NT2/D1 (cell line): Measurements from ENCODE around the gene SYNPO.

Experiments
- DNase-seq: peaks from one replicate; pipeline ENCODE4 v3.0.0-alpha.2; 2011; ENCODE audit warnings: low read depth, low spot score
- H3K27me3 ChIP-seq: 2 replicates; pipeline ENCODE4 v1.6.0; 2011; ENCODE audit warnings: mild to moderate bottlenecking; ENCODE audit not compliant: insufficient read length, insufficient read depth
- H3K36me3 ChIP-seq: 2 replicates; pipeline ENCODE4 v1.6.1; 2011; ENCODE audit warnings: mild to moderate bottlenecking, low read length, mixed read lengths; ENCODE audit not compliant: insufficient read depth, insufficient read length
- H3K4me1 ChIP-seq: 2 replicates; pipeline ENCODE4 v1.5.1; 2011; ENCODE audit not compliant: insufficient read depth, insufficient read length
- H3K4me3 ChIP-seq: 2 replicates; pipeline ENCODE4 v1.5.1; 2011; ENCODE audit warnings: low read depth; ENCODE audit not compliant: insufficient read length
- H3K9ac ChIP-seq: 2 replicates; pipeline ENCODE4 v1.6.0; 2011; ENCODE audit warnings: low read depth; ENCODE audit not compliant: insufficient read length
- H3K9me3 ChIP-seq: 2 replicates; pipeline ENCODE4 v1.5.1; 2011; ENCODE audit warnings: mild to moderate bottlenecking, low read length; ENCODE audit not compliant: insufficient read depth
- SUZ12 ChIP-seq: IDR thresholded peaks from 2 replicates; pipeline ENCODE4 v1.6.1; 2011; ENCODE audit not compliant: insufficient read length, insufficient read depth; ENCODE audit errors: extremely low read depth
- YY1 ChIP-seq: IDR thresholded peaks from 2 replicates; pipeline ENCODE4 v1.6.1; 2011; ENCODE audit not compliant: insufficient read length, insufficient read depth
- ZNF274 ChIP-seq: IDR thresholded peaks from 2 replicates; pipeline ENCODE4 v1.6.1; 2011; ENCODE audit warnings: mild to moderate bottlenecking, low read depth, low read length

SYNPO gene

DNA sequence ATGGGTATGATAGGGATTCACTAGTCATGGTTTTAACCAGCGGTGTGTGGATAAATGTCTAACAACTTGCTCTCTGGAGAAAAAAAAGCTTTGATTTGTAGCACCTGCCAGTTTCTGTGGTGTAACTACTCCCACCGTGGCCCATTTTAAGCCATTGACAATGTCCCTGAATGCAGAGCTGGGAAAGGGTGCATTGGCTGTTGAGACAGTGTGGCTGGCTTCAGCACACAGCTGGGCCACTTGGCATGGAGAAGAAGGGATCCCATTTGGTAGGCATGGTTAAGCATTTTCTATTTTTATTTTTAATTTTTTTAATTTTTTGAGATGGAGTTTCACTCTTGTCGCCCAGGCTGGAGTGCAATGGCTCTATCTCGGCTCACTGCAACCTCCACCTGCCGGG lies 31.5 kb upstream of the SYNPO start:
- Histone ChIP-seq H3K27me3 (no peaks in the 10 kb centered on the region), H3K4me3 (no peak overlapping the region), H3K36me3 (no peaks in the 10 kb centered on the region), H3K4me1 (peaks cover 4% of the 10 kb centered on the region), H3K9me3 (no peaks in the 10 kb centered on the region), H3K9ac (no peak overlapping the region)
- TF ChIP-seq YY1 (no peak), SUZ12 (no peak), ZNF274 (no peak)
- no peak for DNase-seq

DNA sequence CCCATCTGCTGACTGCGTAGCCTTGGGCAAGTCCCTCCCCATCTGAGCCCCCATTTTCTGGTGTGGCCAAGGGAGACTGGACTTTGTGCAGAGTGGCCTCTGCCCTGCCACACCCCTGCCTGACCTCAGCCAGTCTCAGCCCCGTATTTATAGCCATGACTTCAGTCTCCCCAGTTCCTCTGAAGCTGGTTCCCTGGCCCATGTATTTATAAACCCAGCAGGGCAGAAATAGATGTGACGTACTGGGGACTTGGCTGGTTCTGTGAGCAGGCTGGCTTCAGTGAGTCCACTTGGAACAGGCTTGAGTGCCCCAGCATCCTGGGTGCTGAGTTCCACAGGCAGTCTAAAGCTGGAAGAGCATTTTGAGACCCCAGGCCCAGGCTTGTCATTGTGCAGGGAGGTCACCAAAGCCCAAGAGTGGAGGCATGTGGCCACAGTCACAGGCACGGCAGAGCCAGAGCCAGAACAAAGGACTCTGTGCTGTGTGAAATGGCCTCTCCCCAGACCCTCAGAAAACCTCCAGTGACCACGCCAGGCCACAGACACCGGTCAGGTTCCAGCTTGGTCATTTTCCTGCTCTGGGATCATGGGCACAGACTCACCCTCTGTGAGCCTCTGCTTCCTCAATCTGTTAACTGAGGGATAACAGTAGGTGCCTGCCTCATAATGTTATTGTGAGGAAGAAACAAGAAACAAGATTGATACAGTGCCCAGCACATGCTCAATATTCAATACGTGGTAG lies 30.4 kb upstream of the SYNPO start:
- DNase-seq = no peak
- TF ChIP-seq ZNF274 (no peak), SUZ12 (no peak), YY1 (no peak)
- H3K9me3 ChIP-seq = no peaks in the 10 kb centered on the region
- no peak overlapping the region for H3K4me3 ChIP-seq
- peaks cover 3% of the 10 kb centered on the region for H3K27me3 ChIP-seq
- H3K36me3 ChIP-seq = no peaks in the 10 kb centered on the region
- peaks cover 14% of the 10 kb centered on the region for H3K4me1 ChIP-seq
- H3K9ac ChIP-seq = no peak overlapping the region

DNA sequence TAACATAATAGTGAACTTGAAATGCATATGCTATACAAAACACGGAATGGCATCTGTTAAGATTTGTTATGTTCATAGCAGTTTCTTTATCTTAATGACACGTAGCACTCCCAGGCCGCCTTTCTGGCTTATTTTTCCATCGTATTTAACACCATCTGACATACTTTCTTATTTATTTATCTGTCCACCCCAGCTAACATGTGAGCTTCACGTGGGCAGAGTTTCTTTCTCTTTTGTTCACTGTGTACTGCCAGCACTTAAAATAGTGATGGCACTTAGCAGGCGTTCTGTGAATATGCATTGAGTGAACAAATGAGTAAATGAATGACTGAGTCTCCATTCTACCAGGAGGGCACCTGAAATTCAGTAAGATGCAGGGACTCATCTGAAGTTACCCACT lies 29.4 kb upstream of the SYNPO start:
- peaks cover 15% of the 10 kb centered on the region for H3K4me1 ChIP-seq
- H3K4me3 ChIP-seq = no peak overlapping the region
- peaks cover 4% of the 10 kb centered on the region for H3K27me3 ChIP-seq
- H3K36me3 ChIP-seq = no peaks in the 10 kb centered on the region
- H3K9me3 ChIP-seq = no peaks in the 10 kb centered on the region
- H3K9ac ChIP-seq = no peak overlapping the region
- TF ChIP-seq YY1 = no peak
- no peak for TF ChIP-seq ZNF274
- TF ChIP-seq SUZ12 = no peak
- DNase-seq = no peak

DNA sequence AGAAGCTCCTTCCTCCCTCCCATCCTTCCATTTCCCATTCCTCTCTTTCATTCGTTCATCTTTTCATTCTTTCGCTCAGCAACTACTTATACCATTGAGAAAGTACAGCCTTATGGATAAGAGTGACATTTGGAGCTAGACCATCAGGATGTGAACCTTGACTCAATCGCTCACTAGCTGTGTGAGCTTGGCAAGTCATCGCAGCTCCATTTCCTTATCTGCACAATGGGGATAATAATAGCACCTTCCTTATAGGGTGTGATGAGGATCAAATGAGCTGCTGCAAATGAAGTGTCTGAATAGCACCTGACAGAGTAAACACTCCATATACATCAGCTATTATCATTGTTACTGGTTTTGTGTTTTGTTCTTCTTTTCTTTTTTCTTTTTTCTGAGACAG lies 28.1 kb upstream of the SYNPO start:
- peaks cover 4% of the 10 kb centered on the region for H3K27me3 ChIP-seq
- no peaks in the 10 kb centered on the region for H3K36me3 ChIP-seq
- no peaks in the 10 kb centered on the region for H3K9me3 ChIP-seq
- peaks cover 19% of the 10 kb centered on the region for H3K4me1 ChIP-seq
- no peak for TF ChIP-seq ZNF274
- TF ChIP-seq SUZ12 = no peak
- TF ChIP-seq YY1 = no peak
- no peak overlapping the region for H3K9ac ChIP-seq
- H3K4me3 ChIP-seq = no peak overlapping the region
- DNase-seq = no peak

DNA sequence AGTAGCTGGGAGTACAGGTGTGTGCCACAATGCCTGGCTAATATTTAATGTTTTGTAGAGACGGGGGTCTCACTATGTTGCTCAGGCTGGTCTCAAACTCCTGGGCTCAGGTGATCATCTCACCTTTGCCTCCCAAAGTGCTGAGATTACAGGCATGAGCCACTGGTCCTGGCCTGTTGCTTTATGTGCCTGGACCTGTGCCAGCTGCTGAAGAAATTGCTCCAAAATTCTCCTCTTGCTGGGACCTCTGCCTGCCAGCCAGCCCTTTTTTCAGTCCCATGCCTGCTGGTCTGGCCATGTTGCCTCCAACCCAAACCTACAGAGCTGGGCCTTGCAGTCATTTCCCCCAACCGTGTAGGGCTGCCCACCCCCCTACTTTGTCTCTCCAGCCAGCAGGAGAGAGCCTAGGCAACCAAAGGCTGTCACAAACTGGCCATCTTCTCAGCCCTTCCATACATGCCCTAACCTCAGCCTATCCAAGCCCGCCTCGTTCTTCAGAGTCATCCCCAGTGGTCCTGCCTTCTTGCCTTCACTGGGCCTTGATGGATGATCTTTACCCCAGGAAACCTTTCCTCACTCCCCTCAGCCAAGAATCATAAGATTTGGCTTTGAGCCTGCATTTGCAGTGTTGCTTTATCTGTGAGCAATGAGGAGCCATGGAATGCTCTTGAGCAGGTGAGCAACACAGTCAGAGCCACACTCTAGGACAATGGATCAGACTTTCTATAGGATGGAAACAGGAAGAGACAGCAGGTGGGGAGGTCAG lies 27.4 kb upstream of the SYNPO start:
- DNase-seq = no peak
- H3K4me3 ChIP-seq = no peak overlapping the region
- H3K9me3 ChIP-seq = no peaks in the 10 kb centered on the region
- H3K4me1 ChIP-seq = peaks cover 19% of the 10 kb centered on the region
- no peak for TF ChIP-seq SUZ12
- no peak for TF ChIP-seq ZNF274
- no peak for TF ChIP-seq YY1
- peaks cover 4% of the 10 kb centered on the region for H3K27me3 ChIP-seq
- H3K36me3 ChIP-seq = no peaks in the 10 kb centered on the region
- no peak overlapping the region for H3K9ac ChIP-seq

DNA sequence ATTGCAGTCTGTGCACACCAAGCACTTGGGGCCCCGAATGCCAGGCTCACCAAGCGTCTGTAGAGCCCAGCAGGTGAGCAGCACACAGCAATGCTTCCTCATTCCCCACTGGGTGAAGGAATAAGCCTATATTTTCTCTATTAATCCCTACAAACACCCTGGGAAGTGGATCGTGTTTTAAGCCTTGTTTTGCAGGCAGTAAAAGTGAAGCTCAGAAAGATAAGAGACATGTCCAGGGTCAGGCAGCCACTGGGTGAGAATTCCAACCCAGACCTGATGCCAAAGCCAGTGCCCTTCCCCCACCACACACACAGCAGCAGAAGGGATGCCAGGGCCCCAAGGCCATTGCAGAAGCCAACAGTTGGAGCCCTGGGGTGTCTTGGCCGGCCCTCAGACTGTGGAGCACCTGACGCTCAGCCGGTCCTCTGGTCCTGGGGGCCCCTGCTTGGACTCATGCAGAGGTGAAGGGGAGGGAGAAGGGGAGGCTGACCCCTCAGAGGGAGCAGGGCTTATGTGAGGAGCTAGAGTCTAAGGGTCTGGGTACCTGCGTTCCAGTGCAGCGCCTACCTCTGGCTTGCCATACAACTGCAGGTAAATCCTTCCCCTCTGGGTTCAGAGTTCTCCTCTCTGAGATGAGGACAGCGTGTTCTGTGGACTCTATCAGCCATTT lies 26.3 kb upstream of the SYNPO start:
- no peak for TF ChIP-seq ZNF274
- no peak for TF ChIP-seq YY1
- no peak for TF ChIP-seq SUZ12
- peaks cover 4% of the 10 kb centered on the region for H3K27me3 ChIP-seq
- DNase-seq = no peak
- peaks cover 23% of the 10 kb centered on the region for H3K4me1 ChIP-seq
- H3K36me3 ChIP-seq = no peaks in the 10 kb centered on the region
- no peaks in the 10 kb centered on the region for H3K9me3 ChIP-seq
- H3K4me3 ChIP-seq = no peak overlapping the region
- no peak overlapping the region for H3K9ac ChIP-seq

DNA sequence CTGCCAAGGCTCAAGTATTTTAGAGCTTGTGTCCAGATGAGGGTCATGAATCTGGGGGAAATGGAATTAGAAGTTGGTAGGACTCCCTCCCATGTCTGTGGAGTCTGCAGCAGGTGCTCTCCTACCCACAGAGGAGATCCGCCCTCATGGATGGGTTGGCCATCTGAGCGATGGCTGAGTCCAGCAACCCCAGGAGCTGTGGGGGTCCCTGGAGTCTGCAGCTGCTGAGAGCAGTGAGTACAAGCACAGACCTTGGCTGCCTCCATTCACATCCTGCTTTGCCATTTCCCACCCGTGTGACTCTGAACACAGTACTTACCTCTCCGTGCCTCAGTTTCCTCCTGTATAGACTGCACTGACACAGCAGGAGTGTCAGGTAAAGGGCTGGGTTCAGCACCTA lies 25.8 kb upstream of the SYNPO start:
- peaks cover 4% of the 10 kb centered on the region for H3K27me3 ChIP-seq
- H3K36me3 ChIP-seq = no peaks in the 10 kb centered on the region
- H3K4me1 ChIP-seq = peaks cover 28% of the 10 kb centered on the region
- TF ChIP-seq YY1 (no peak), ZNF274 (no peak), SUZ12 (no peak)
- H3K4me3 ChIP-seq = no peak overlapping the region
- DNase-seq = no peak
- no peak overlapping the region for H3K9ac ChIP-seq
- H3K9me3 ChIP-seq = no peaks in the 10 kb centered on the region
